Activated naive CD8-positive, alpha-beta T cell treated with anti-CD3 and anti-CD28 coated beads for 36 hours (primary cell): ENCODE measurements around the gene IGFL1. TPM values are rescaled to one million over a fixed set of nuclear protein-coding genes. Genes with fewer than 3 reads are reported as not detected.
A peak's percentile ranks its signal among the peaks of the same experiment; 100 is the strongest.
"Not testable (repeated sequence)": the region's sequence is repeated elsewhere in the genome, so short reads cannot be mapped to it uniquely, and the experiment has no call there.

ENCODE experiments used
- DNase-seq: peaks from one replicate; pipeline ENCODE4 v3.0.0; 2021
- H3K27ac Mint-ChIP-seq: one replicate; pipeline ENCODE4 v1.8.0; 2022; ENCODE audit warnings: mild to moderate bottlenecking, moderate library complexity, mixed read lengths
- H3K27me3 Mint-ChIP-seq: one replicate; pipeline ENCODE4 v1.8.0; 2022; ENCODE audit warnings: mild to moderate bottlenecking, mixed read lengths
- H3K36me3 Mint-ChIP-seq: one replicate; pipeline ENCODE4 v1.8.0; 2021; ENCODE audit warnings: mild to moderate bottlenecking, mixed read lengths
- H3K4me1 Mint-ChIP-seq: one replicate; pipeline ENCODE4 v1.8.0; 2021; ENCODE audit warnings: mixed read lengths
- H3K4me3 Mint-ChIP-seq: one replicate; pipeline ENCODE4 v1.8.0; 2022; ENCODE audit warnings: mild to moderate bottlenecking, moderate library complexity, mixed read lengths
- H3K9me3 Mint-ChIP-seq: one replicate; pipeline ENCODE4 v1.8.0; 2022; ENCODE audit warnings: mixed read lengths
- total RNA-seq, 2 experiments: library from RNA; stranded (reverse); gene quantifications; one replicate each; pipeline ENCODE4 v1.2.3, GENCODE V29; 2021

IGFL1 gene
- total RNA-seq, 2 experiments from 2014 or later: not detected

DNA sequence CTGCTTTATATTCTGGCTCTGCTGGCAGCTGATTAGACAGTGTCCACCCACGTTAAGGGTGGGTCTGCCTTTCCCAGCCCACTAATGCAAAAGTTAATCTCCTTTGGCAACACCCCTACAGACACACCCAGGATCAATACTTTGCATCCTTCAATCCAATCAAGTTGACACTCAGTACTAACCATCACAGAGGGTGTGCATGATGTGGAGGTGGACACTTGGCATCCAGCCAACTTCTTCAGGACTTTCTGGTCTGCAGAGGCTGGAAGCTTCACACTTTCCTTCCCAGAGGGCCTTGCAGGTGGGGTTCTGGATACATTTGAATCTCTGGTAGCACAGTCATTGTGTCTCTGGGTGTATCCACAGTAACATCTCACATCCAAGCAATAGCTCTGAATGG, 18.9 kb upstream of the IGFL1 start:
- Mint-ChIP-seq H3K27me3 (peaks cover 55% of the 10 kb centered on the region), H3K4me3 (no peak overlapping the region), H3K27ac (no peak overlapping the region), H3K4me1 (peaks cover 8% of the 10 kb centered on the region), H3K9me3 (no peaks in the 10 kb centered on the region), H3K36me3 (no peaks in the 10 kb centered on the region)
- no peak for DNase-seq

GRCh38 chr19:46211201-46211881, 18.2 kb upstream of the IGFL1 start:
- Mint-ChIP-seq H3K36me3 (no peaks in the 10 kb centered on the region), H3K9me3 (no peaks in the 10 kb centered on the region)
- no peak for DNase-seq

GRCh38 chr19:46212592-46212991, 16.9 kb upstream of the IGFL1 start:
- H3K4me1 Mint-ChIP-seq, H3K27ac Mint-ChIP-seq, H3K36me3 Mint-ChIP-seq, H3K4me3 Mint-ChIP-seq, H3K9me3 Mint-ChIP-seq, DNase-seq: not testable (repeated sequence)
- H3K27me3 Mint-ChIP-seq: peaks cover 59% of the 10 kb centered on the region

More at GRCh38 chr19:46211201-46211881, 18.2 kb upstream of the IGFL1 start:
- no peak overlapping the region for H3K4me3 Mint-ChIP-seq
- no peak overlapping the region for H3K27ac Mint-ChIP-seq
- H3K4me1 Mint-ChIP-seq: peaks cover 8% of the 10 kb centered on the region
- H3K27me3 Mint-ChIP-seq: peaks cover 55% of the 10 kb centered on the region

DNA sequence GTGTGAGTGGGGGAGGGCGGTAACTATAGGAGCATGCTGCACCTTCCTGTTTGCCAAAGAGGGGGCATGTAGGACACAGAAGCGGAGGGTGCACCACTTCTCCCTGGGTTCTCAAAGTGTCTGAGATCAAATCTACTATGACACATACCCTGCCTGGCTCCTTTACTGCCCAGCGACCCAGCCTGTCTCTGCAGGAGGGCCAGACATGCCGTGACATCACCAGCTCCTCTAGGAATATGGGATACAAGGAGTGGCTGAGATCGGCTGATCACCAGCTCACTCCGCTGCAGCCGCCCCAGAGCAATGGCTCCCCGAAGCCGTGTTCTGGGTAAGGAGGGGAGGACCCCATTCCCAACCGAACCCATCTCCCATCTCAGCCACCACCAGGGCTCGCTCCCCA, 16.4 kb upstream of the IGFL1 start:
- Mint-ChIP-seq H3K27ac (no peak overlapping the region), H3K27me3 (peaks cover 62% of the 10 kb centered on the region), H3K9me3 (no peaks in the 10 kb centered on the region), H3K4me1 (peaks cover 8% of the 10 kb centered on the region), H3K4me3 (no peak overlapping the region), H3K36me3 (no peaks in the 10 kb centered on the region)
- no peak for DNase-seq

DNA sequence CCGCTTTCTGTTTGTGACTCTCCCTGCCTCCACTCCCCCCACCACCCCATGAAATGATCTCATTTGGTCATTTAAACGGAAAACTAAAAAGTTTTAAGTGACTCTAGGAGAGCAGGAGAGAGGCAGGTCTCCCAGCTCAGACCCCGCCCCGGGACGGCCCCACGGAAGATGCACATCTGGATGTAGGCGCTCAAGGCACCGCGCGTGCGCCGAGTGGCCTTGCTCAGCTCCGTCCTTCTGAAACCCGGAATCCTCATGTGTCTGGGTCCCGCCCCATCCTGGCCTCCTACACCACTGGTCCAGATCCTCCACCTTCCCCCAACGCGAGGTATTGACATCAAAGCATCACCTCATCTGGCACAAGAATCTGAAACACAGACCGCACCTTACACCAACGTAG, 15.7 kb upstream of the IGFL1 start:
- DNase-seq: no peak
- Mint-ChIP-seq H3K27me3 (peaks cover 59% of the 10 kb centered on the region), H3K4me3 (no peak overlapping the region), H3K27ac (no peak overlapping the region), H3K4me1 (peaks cover 4% of the 10 kb centered on the region), H3K9me3 (peaks cover under 1% of the 10 kb centered on the region), H3K36me3 (no peaks in the 10 kb centered on the region)

- Mint-ChIP-seq H3K9me3 (peaks cover 1% of the 10 kb centered on the region), H3K27me3 (peaks cover 62% of the 10 kb centered on the region), H3K4me3 (no peak overlapping the region), H3K4me1 (no peaks in the 10 kb centered on the region), H3K27ac (no peak overlapping the region), H3K36me3 (no peaks in the 10 kb centered on the region)
- DNase-seq: no peak
Measured at GRCh38 chr19:46216612-46217011, 12.9 kb upstream of the IGFL1 start.

- H3K27ac Mint-ChIP-seq: no peak overlapping the region
- no peak overlapping the region for H3K4me3 Mint-ChIP-seq
- no peaks in the 10 kb centered on the region for H3K4me1 Mint-ChIP-seq
- H3K36me3 Mint-ChIP-seq: no peaks in the 10 kb centered on the region
- H3K27me3 Mint-ChIP-seq: peaks cover 60% of the 10 kb centered on the region
- peaks cover 1% of the 10 kb centered on the region for H3K9me3 Mint-ChIP-seq
- no peak for DNase-seq
Measured at GRCh38 chr19:46217476-46217875, 12.1 kb upstream of the IGFL1 start.

DNA sequence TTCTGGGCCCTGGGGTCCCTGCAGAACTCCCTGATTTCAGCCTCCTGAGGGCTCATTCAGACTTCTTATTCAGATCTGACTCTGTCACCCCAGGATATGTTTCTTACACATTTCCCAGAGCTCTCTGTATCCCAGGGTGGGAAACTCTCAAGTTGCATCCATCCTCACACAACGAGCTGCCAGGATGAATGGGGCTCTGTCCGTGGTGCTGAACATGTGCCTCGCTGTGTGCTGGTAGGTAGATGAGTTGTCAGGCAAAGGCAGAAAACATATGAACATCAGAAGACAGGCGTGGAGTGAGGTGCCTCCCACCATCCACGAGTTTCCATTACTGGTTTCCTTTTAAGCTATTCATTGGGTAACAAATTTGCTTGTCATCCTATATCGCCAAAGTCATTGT, 11.4 kb upstream of the IGFL1 start:
- Mint-ChIP-seq H3K27ac (no peak overlapping the region), H3K4me1 (no peaks in the 10 kb centered on the region), H3K36me3 (no peaks in the 10 kb centered on the region), H3K9me3 (peaks cover 1% of the 10 kb centered on the region), H3K4me3 (no peak overlapping the region), H3K27me3 (peaks cover 58% of the 10 kb centered on the region)
- peak; percentile 22 for DNase-seq

DNA sequence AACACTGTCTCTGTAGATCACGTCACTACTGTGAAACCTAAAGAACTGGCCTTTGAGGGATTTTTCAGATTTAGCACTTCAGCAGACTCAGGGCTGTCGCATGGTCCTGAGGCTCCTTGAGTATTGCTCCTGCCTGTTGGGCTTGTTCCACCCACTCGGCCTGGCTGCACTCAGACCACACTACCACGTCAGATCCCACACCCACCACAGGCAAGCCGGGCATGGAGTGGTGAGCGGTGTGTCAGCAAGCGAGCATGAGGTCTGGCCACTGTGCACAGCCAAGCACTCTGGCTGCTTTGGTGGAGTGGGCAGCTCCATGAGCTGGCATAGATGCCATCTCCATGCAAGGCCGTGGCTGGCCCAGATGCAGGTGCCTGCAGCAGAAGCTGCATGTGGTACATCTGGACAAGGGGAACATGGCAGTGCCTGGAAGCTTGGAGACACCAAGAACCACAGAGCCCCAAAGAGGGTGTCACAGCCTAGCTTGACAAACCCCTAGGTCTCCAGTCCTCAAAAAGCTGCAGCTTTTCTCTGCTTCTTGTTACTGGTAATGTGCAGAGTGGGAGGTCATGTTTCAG, 9.4 kb upstream of the IGFL1 start:
- DNase-seq: no peak
- Mint-ChIP-seq H3K36me3 (no peaks in the 10 kb centered on the region), H3K27ac (no peak overlapping the region), H3K9me3 (peaks cover 1% of the 10 kb centered on the region), H3K4me1 (no peaks in the 10 kb centered on the region), H3K4me3 (no peak overlapping the region), H3K27me3 (peaks cover 56% of the 10 kb centered on the region)

DNA sequence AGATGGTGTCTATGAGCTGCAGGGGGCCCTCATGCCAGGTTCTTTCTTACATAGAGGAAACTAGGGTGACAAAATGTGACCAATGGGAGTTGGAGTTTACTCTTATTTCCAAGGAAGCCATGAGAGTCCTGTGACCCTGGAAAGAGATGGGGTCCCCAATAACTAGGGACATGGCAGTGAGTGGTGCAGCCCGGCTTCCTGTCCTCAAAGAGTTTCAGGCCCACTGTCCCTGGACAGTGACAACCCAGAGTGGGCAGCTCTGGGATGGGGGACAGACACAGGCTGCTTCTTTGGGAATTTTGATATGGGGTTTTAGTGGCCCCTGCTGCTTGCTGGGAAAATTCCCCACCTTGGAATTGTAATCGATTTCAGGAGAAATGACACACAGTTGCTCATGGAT, 8.4 kb upstream of the IGFL1 start:
- no peak overlapping the region for H3K27ac Mint-ChIP-seq
- H3K27me3 Mint-ChIP-seq: peaks cover 64% of the 10 kb centered on the region
- no peak overlapping the region for H3K4me3 Mint-ChIP-seq
- no peak for DNase-seq
- no peaks in the 10 kb centered on the region for H3K36me3 Mint-ChIP-seq
- peaks cover 1% of the 10 kb centered on the region for H3K9me3 Mint-ChIP-seq
- H3K4me1 Mint-ChIP-seq: no peaks in the 10 kb centered on the region

- no peaks in the 10 kb centered on the region for H3K4me1 Mint-ChIP-seq
- H3K4me3 Mint-ChIP-seq: no peak overlapping the region
- H3K36me3 Mint-ChIP-seq: no peaks in the 10 kb centered on the region
- peaks cover 69% of the 10 kb centered on the region for H3K27me3 Mint-ChIP-seq
- DNase-seq: no peak
- peaks cover 1% of the 10 kb centered on the region for H3K9me3 Mint-ChIP-seq
- no peak overlapping the region for H3K27ac Mint-ChIP-seq
Measured at GRCh38 chr19:46221981-46222610, 7.4 kb upstream of the IGFL1 start.

GRCh38 chr19:46223787-46224186, 5.8 kb upstream of the IGFL1 start:
- H3K36me3 Mint-ChIP-seq, H3K4me3 Mint-ChIP-seq, H3K27ac Mint-ChIP-seq, DNase-seq, H3K4me1 Mint-ChIP-seq, H3K9me3 Mint-ChIP-seq: not testable (repeated sequence)
- H3K27me3 Mint-ChIP-seq: peaks cover 66% of the 10 kb centered on the region

DNA sequence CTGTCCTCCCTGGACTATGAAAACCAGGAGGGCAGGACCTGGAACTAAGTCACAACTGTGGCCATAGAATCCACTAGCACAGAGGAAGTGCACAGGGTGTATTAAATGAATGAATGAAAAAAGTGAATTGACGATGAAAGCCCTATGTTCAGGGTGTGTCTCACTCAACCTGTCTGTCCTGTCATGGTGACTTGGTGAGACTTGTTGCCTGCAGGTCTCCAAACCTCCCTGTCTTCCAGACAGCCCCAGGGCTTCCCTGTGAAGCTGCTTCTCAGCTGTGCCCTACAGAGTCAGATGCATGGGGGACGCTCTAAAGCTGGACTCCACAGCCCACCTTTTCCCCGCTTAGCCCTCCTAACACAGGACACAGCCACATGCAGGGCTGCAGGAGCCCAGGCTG, 4.8 kb upstream of the IGFL1 start:
- Mint-ChIP-seq H3K27me3 (peaks cover 67% of the 10 kb centered on the region), H3K4me1 (no peaks in the 10 kb centered on the region), H3K27ac (no peak overlapping the region), H3K9me3 (no peaks in the 10 kb centered on the region), H3K4me3 (no peak overlapping the region), H3K36me3 (no peaks in the 10 kb centered on the region)
- no peak for DNase-seq

- Mint-ChIP-seq H3K4me3 (no peak overlapping the region), H3K27ac (no peak overlapping the region), H3K27me3 (peaks cover 67% of the 10 kb centered on the region), H3K4me1 (no peaks in the 10 kb centered on the region), H3K36me3 (no peaks in the 10 kb centered on the region), H3K9me3 (no peaks in the 10 kb centered on the region)
- peak; percentile 12 for DNase-seq
Measured at GRCh38 chr19:46225558-46226004, 4.0 kb upstream of the IGFL1 start.

DNA sequence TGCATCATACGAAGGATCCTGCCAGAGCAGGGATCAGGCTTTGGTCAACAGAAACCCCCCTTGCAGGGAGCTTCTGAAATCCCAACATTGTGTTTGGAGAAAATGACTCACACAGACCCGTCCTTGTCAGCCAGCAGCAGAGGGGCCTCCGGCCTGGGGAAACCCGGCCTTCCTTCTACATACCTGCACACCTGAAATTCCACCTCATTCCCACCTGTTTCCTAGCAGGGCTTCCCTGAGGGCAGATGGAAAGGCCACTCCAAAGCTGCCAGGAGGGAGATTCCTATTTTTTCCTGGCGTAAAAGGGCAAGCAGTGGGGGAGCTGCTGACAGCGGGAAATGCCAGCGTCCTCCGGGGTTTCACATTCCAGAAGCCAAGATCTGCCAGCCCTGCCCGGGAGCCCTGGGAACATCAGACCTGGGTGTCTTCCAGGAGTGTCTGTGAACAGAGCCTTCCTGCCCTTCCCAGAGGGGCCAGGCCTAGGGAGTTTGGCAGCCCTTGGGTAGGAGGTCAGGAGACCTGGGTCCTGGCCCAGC, 3.0 kb upstream of the IGFL1 start:
- no peak overlapping the region for H3K27ac Mint-ChIP-seq
- H3K4me3 Mint-ChIP-seq: no peak overlapping the region
- DNase-seq: no peak
- no peaks in the 10 kb centered on the region for H3K9me3 Mint-ChIP-seq
- H3K4me1 Mint-ChIP-seq: no peaks in the 10 kb centered on the region
- peaks cover 66% of the 10 kb centered on the region for H3K27me3 Mint-ChIP-seq
- H3K36me3 Mint-ChIP-seq: no peaks in the 10 kb centered on the region
